OCI-LY3 (cell line): ENCODE data around the gene RPL7A.
A peak's percentile ranks its signal among the peaks of the same experiment; 100 is the strongest.
"Not testable (repeated sequence)": the region's sequence is repeated elsewhere in the genome, so short reads cannot be mapped to it uniquely, and the experiment has no call there.

Experiments
- H2AFZ ChIP-seq: fragments of 200-600, 300-600 bp; shearing (Covaris generic); 2 replicates; pipeline ENCODE4 v1.6.0; 2014; ENCODE audit warnings: antibody characterized with exemption, low read depth, low read length
- H3K27ac ChIP-seq: fragments of 200-600, 300-600 bp; sonication (generic); 2 replicates; pipeline ENCODE4 v1.5.1; 2014; ENCODE audit warnings: mild to moderate bottlenecking, low read length, moderate library complexity, mixed read lengths
- H3K27me3 ChIP-seq: fragments of 200-600, 300-600 bp; sonication (generic); 2 replicates; pipeline ENCODE4 v1.6.1; 2014; ENCODE audit warnings: low read depth, low read length, mixed read lengths
- H3K36me3 ChIP-seq: fragments of 200-600, 300-600 bp; sonication (generic); replicated peaks from 2 replicates; pipeline ENCODE3; 2014; ENCODE audit warnings: low read depth, low read length, mixed read lengths
- H3K4me1 ChIP-seq: fragments of 300-600, 200-600 bp; sonication (generic); 2 replicates; pipeline ENCODE4 v1.6.1; 2014; ENCODE audit warnings: low read length, mixed read lengths
- H3K4me2 ChIP-seq: fragments of 200-600, 300-600 bp; sonication (generic); 2 replicates; pipeline ENCODE4 v1.6.1; 2014; ENCODE audit warnings: low read length, mixed read lengths
- H3K4me3 ChIP-seq: fragments of 300-600, 200-600 bp; sonication (generic); 2 replicates; pipeline ENCODE4 v1.5.1; 2014; ENCODE audit warnings: antibody characterized with exemption, mild to moderate bottlenecking, low read length, moderate library complexity
- H3K79me2 ChIP-seq: fragments of 300-600, 200-600 bp; shearing (Covaris generic); 2 replicates; pipeline ENCODE4 v1.6.1; 2014; ENCODE audit warnings: mild to moderate bottlenecking, low read length, mixed read lengths
- H3K9ac ChIP-seq: fragments of 300-600, 200-600 bp; shearing (Covaris generic); 2 replicates; pipeline ENCODE4 v1.6.0; 2014; ENCODE audit warnings: mild to moderate bottlenecking, low read length, moderate library complexity
- H3K9me3 ChIP-seq: fragments of 200-600, 300-600 bp; shearing (Covaris generic); 2 replicates; pipeline ENCODE4 v1.6.1; 2014; ENCODE audit warnings: low read length, mixed read lengths; ENCODE audit not compliant: insufficient read depth
- H4K20me1 ChIP-seq: fragments of 200-600, 300-600 bp; sonication (generic); 2 replicates; pipeline ENCODE4 v1.6.1; 2016; ENCODE audit warnings: low read length, mixed read lengths; ENCODE audit not compliant: insufficient read depth
- EZH2phosphoT487 ChIP-seq: fragments of 200-600 bp; shearing (Covaris generic); IDR thresholded peaks from 2 replicates; pipeline ENCODE4 v1.6.1; 2018; ENCODE audit warnings: antibody characterized with exemption, mixed run types, low read depth
- TF ChIP-seq, protein P1 (sequence below): fragments of 200-600, 300-600 bp; sonication (generic); IDR thresholded peaks from 2 replicates; pipeline ENCODE4 v1.5.1; 2014; ENCODE audit warnings: antibody characterized with exemption, low read length, low read depth

RPL7A gene

DNA sequence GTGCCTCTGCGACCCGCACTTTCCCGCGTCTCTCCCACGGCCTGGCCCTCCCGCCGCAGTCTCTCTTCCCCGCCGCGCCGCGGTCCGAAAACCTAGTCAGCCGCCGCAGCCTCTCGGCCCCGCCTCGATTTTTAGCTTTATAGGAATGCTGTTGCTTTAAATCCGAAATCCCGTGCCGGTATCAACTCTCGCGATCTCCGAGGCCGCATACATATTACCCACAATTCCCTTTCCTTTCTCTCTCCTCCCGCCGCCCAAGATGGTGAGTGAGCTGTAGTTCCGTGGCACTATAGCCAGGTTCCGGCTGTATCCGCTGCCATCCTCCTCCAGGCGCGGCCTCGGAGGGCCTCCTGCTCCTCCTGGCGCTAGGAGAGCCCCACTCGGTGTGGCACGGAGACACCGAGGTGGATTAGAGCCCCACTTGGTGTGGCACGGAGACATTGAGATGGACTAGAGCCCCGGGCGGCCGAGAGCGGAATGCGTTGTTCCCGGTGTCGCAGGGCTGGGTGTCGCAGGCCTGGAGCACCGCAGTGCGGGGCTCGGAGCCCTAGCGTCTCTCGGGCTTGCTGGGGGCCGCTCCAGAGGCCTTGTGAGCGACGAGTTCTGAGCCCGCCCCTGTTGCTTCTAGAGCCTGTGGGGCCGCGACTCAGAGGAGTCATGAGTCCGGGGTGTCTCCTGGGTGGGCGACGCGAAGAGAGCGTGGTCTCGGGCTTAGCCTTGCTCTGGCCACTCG lies at the start of gene RPL7A, which contains the start of gene MED22:
Gene RPL7A (plus strand): TSS at position 234 of the 733 bp plus-strand sequence. CDS start 26 bp downstream, at position 260.
Gene MED22 (minus strand): TSS at position 147 of the 733 bp plus-strand sequence. CDS start 1,469 bp downstream, outside the sequence.
- Histone ChIP-seq H3K4me3 (peak within 1 kb of the TSS; percentile 89), H3K4me2 (peak within 1 kb of the TSS; percentile 96), H3K9me3 (no peaks in the 10 kb centered on the region), H3K79me2 (peaks cover 51% of the 10 kb centered on the region), H3K36me3 (peaks cover 78% of the 10 kb centered on the region), H3K4me1 (peaks cover 20% of the 10 kb centered on the region), H3K27ac (peak within 1 kb of the TSS; percentile 81), H3K9ac (peak within 1 kb of the TSS; percentile 100), H3K27me3 (no peaks in the 10 kb centered on the region), H2AFZ (no peak within 1 kb of the TSS), H4K20me1 (peaks cover 42% of the 10 kb centered on the region)
- no peak for TF ChIP-seq EZH2phosphoT487
- TF ChIP-seq, protein P1, sequence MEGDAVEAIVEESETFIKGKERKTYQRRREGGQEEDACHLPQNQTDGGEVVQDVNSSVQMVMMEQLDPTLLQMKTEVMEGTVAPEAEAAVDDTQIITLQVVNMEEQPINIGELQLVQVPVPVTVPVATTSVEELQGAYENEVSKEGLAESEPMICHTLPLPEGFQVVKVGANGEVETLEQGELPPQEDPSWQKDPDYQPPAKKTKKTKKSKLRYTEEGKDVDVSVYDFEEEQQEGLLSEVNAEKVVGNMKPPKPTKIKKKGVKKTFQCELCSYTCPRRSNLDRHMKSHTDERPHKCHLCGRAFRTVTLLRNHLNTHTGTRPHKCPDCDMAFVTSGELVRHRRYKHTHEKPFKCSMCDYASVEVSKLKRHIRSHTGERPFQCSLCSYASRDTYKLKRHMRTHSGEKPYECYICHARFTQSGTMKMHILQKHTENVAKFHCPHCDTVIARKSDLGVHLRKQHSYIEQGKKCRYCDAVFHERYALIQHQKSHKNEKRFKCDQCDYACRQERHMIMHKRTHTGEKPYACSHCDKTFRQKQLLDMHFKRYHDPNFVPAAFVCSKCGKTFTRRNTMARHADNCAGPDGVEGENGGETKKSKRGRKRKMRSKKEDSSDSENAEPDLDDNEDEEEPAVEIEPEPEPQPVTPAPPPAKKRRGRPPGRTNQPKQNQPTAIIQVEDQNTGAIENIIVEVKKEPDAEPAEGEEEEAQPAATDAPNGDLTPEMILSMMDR: no peak

DNA sequence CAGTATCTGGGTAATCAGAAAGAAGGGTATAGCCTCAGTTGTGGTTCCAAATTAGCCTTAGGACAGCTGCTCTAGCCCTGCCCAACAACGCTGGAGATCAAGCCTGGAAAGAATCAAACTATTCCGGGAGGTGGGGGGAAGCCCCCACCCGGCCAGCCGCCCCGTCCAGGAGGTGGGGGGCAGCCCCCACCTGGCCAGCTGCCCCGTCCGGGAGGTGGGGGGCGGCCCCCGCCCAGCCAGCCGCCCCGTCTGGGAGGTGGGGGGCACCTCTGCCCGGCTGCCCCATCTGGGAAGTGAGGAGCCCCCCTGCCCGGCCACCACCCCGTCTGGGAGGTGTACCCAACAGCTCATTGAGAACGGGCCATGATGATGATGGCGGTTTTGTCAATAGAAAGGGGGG lies 48.0 kb upstream of the RPL7A start:
- H3K9ac ChIP-seq: not testable (repeated sequence)

DNA sequence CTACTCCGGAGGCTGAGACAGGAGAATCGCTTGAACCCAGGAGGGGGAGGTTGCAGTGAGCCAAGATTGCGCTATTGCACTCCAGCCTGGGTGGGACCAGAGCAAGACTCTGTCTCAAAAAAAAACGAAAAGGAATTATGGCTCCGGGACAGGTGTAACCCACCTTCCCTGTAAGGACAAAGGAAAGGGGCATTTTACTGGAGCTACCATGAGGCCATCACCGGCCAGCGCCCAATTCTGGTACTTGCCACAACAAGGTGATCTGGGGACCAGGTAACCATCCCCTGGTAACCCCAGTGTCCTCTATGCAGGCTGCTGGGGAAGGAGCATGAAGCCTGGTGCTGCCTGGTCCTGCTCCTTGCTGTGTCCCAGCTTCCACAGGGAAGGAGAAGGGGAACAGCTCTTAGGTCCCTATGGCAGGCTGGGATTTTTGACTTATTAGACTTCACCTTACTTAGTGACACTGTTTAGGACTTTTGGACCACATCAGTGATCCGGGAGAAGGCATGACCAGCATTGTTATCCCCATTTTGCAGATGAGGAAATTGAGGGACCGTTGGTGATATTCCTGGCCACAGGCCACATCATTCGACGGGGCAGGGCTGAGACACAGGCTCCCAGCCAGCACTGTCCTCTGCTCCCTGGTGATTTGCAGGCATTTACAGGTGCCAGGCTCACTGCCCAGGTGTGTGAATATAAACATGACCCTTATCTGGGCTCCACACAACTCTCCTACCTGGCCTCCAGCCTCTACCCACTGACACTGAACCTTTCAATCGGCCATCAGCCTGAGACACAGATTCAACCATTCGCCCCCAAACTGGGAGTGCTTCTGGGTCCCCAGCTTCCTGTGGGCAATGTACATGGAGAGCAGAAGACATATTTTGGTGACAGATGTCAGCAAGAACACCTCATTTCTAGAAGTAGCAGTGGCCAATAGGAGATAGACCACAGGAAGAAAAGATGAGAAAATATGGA lies 46.5 kb upstream of the RPL7A start:
- Histone ChIP-seq H3K4me1 (no peaks in the 10 kb centered on the region), H3K79me2 (no peaks in the 10 kb centered on the region), H3K27me3 (peaks cover 13% of the 10 kb centered on the region; the same call in 1 of the 2 replicates), H3K4me2 (no peak overlapping the region), H3K9me3 (no peaks in the 10 kb centered on the region), H2AFZ (no peak overlapping the region), H3K4me3 (no peak overlapping the region), H3K27ac (no peak overlapping the region), H4K20me1 (no peaks in the 10 kb centered on the region), H3K36me3 (no peaks in the 10 kb centered on the region), H3K9ac (no peak overlapping the region)
- TF ChIP-seq EZH2phosphoT487: no peak
- TF ChIP-seq, protein P1: no peak

More for the DNA sequence above, 48.0 kb upstream of the RPL7A start:
- not testable (repeated sequence) for H3K4me2 ChIP-seq, H3K4me1 ChIP-seq, H3K79me2 ChIP-seq, H3K9me3 ChIP-seq, H3K4me3 ChIP-seq, H4K20me1 ChIP-seq, H2AFZ ChIP-seq, H3K36me3 ChIP-seq, H3K27ac ChIP-seq
- peaks cover 13% of the 10 kb centered on the region; the same call in 1 of the 2 replicates for H3K27me3 ChIP-seq

- TF ChIP-seq, protein P1: no peak
- no peak for TF ChIP-seq EZH2phosphoT487
Observed at GRCh38 chr9:133303266-133304157, 44.5 kb upstream of the RPL7A start.

More at GRCh38 chr9:133303266-133304157, 44.5 kb upstream of the RPL7A start:
- no peak overlapping the region for H3K4me3 ChIP-seq
- H3K27me3 ChIP-seq: peaks cover 11% of the 10 kb centered on the region; the same call in 1 of the 2 replicates
- no peaks in the 10 kb centered on the region for H3K4me1 ChIP-seq
- H3K9me3 ChIP-seq: no peaks in the 10 kb centered on the region
- no peak overlapping the region for H2AFZ ChIP-seq
- no peak overlapping the region for H3K4me2 ChIP-seq
- H3K9ac ChIP-seq: no peak overlapping the region
- H3K27ac ChIP-seq: no peak overlapping the region
- no peaks in the 10 kb centered on the region for H3K36me3 ChIP-seq
- H4K20me1 ChIP-seq: no peaks in the 10 kb centered on the region
- H3K79me2 ChIP-seq: no peaks in the 10 kb centered on the region
